Kidney (tissue), 14 donors: ENCODE measurements around the gene STARD4. TPM values are rescaled to one million over a fixed set of nuclear protein-coding genes. Genes with fewer than 3 reads are reported as not detected.

ENCODE experiments used
- DNase-seq, 5 donors: peaks; one replicate each; pipeline ENCODE4 v3.0.0-alpha.2; 2013 to 2020
- FAIRE-seq: peaks from 2 replicates; lab custom pipeline; 2012; peaks lifted over from hg19 to GRCh38; lab: Jason Lieb, UNC
- H3K27ac ChIP-seq, 2 donors: one replicate each; pipeline ENCODE4 v1.7.0; 2013; ENCODE audit warnings: low read depth in 2 of 2, low read length in 2 of 2, inconsistent platforms in 1 of 2
- H3K27me3 ChIP-seq: one replicate; pipeline ENCODE4 v1.7.1; 2013; ENCODE audit warnings: low read length, inconsistent platforms; ENCODE audit not compliant: control insufficient read depth, insufficient read depth
- H3K36me3 ChIP-seq, 3 donors: one replicate each; pipeline versions ENCODE4 v1.7.0 to v1.7.1; 2013; ENCODE audit warnings: low read length in 3 of 3, control low read depth in 1 of 3, inconsistent platforms in 1 of 3; ENCODE audit not compliant: insufficient read depth in 3 of 3, control insufficient read depth in 2 of 3
- H3K4me1 ChIP-seq, 3 donors: one replicate each; pipeline versions ENCODE4 v1.7.0 to v1.7.1; 2013; ENCODE audit warnings: low read length in 3 of 3, inconsistent platforms in 1 of 3, low read depth in 1 of 3; ENCODE audit not compliant: control insufficient read depth in 2 of 3, insufficient read depth in 2 of 3
- H3K4me3 ChIP-seq, 3 donors: one replicate each; pipeline versions ENCODE4 v1.7.0 to v1.8.1; 2013; ENCODE audit warnings: low read length in 3 of 3, control low read depth in 1 of 3, inconsistent platforms in 1 of 3
- H3K9ac ChIP-seq, 3 donors: one replicate each; pipeline versions ENCODE4 v1.7.0 to v1.7.1; 2013; ENCODE audit warnings: low read length in 3 of 3, control low read depth in 1 of 3, inconsistent platforms in 1 of 3
- H3K9me3 ChIP-seq, 3 donors: one replicate each; pipeline versions ENCODE4 v1.7.0 to v1.7.1; 2013; ENCODE audit warnings: low read length in 3 of 3, control low read depth in 1 of 3, inconsistent platforms in 1 of 3; ENCODE audit not compliant: control insufficient read depth in 2 of 3, insufficient read depth in 1 of 3
- intact Hi-C: fragments of 100-400 bp; cut with DNase I; formaldehyde crosslinking; loops from one replicate; pipeline ENCODE4 v1.11.1; 2022
- polyA plus RNA-seq: library from polyadenylated mRNA; stranded (reverse); fragments of 350-450 nt; fragmentation: Illumina TruSeq; extraction: RNeasy Lipid Tissue Mini Kit (QIAGEN cat#74804); gene quantifications from one replicate; pipeline ENCODE4 v1.2.3, GENCODE V29; 2014; ENCODE audit warnings: low read depth, low replicate concordance; ENCODE audit not compliant: insufficient read depth
- total RNA-seq: library from RNA; stranded (reverse); fragmentation: NEBNext Ultra II Directional; extraction: Animal tissue kit (Norgen Biotek cat#: 25700); gene quantifications from one replicate; pipeline ENCODE4 v1.2.1, GENCODE V29; 2021
- TF ChIP-seq, protein P1 (sequence below): IDR thresholded peaks from 3 replicates; pipeline ENCODE4 v1.5.1; 2012; ENCODE audit warnings: mild to moderate bottlenecking, moderate library complexity, borderline replicate concordance; ENCODE audit not compliant: insufficient read depth; ENCODE audit errors: extremely low read depth
- donor health status: control.
- donor health status: control.
- donor health status: control.
- donor health status: control.
- donor health status: control.
- donor health status: DM: yes; HTN: yes; CAD: no.
- donor health status: Normal renal cell carcinoma (clear cell type).

Gene STARD4
- total and polyA plus RNA-seq, 2 donors from 2014 or later = 10.4 to 12.6 TPM

DNA sequence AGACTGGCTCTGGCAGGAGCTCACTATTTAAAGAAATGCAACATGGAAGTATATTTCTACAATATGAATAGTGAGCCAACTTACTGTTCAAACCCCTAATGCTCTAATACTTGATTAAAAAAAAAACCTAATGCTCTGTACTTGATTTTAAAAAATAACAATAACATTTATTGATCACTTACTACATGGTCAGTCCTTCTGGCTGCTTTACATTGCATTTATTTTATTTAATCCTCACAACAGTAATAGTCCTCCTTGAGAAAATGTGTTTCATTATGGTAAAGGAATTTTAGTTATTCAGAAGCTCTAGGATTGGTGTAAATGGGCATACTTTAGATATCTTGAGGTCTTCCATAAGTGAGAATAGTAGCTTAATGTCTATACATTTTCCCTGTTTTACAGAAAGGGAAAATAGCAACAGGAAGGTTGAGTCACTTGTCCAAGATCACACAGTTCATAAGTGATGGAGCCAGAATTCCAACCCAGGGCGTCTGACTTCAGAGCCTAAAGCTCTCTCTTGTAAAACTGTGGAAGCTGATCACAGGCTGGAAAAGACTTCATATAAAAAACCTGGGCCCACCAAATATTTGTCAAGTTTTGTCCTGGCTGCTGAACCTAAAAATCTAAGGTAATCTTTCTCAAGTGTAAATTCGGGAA, 1.0 kb downstream of the STARD4 start:
- TF ChIP-seq, protein P1, sequence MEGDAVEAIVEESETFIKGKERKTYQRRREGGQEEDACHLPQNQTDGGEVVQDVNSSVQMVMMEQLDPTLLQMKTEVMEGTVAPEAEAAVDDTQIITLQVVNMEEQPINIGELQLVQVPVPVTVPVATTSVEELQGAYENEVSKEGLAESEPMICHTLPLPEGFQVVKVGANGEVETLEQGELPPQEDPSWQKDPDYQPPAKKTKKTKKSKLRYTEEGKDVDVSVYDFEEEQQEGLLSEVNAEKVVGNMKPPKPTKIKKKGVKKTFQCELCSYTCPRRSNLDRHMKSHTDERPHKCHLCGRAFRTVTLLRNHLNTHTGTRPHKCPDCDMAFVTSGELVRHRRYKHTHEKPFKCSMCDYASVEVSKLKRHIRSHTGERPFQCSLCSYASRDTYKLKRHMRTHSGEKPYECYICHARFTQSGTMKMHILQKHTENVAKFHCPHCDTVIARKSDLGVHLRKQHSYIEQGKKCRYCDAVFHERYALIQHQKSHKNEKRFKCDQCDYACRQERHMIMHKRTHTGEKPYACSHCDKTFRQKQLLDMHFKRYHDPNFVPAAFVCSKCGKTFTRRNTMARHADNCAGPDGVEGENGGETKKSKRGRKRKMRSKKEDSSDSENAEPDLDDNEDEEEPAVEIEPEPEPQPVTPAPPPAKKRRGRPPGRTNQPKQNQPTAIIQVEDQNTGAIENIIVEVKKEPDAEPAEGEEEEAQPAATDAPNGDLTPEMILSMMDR = no peak
- Histone ChIP-seq H3K36me3 (no peaks in the 10 kb centered on the region), H3K27ac (peak overlapping the region in 1 of 2 donors; percentile 71), H3K9me3 (no peaks in the 10 kb centered on the region), H3K27me3 (no peaks in the 10 kb centered on the region), H3K4me1 (no peaks in the 10 kb centered on the region), H3K9ac (peak overlapping the region; percentile 83 to 90 (median 89)), H3K4me3 (peak overlapping the region; percentile 69 to 91 (median 72))
- DNase-seq = peak in 1 of 5 donors; percentile 9
- no peak for FAIRE-seq
- intact Hi-C loops = no loop called here

- H3K27me3 ChIP-seq = no peaks in the 10 kb centered on the region
- FAIRE-seq (no peak), DNase-seq (no peak)
- no peaks in the 10 kb centered on the region for H3K36me3 ChIP-seq
- H3K4me1 ChIP-seq = no peaks in the 10 kb centered on the region
- intact Hi-C loops = no loop called here
- no peak overlapping the region for H3K9ac ChIP-seq
- H3K9me3 ChIP-seq = no peaks in the 10 kb centered on the region
- TF ChIP-seq, protein P1 = no peak
- no peak overlapping the region for H3K4me3 ChIP-seq
- no peak overlapping the region for H3K27ac ChIP-seq
Observed at GRCh38 chr5:111509119-111509518, 3.2 kb downstream of the STARD4 start.

GRCh38 chr5:111507276-111507675, 5.1 kb downstream of the STARD4 start:
- TF ChIP-seq, protein P1 = no peak
- Histone ChIP-seq H3K9ac (no peak overlapping the region), H3K27me3 (no peaks in the 10 kb centered on the region), H3K4me3 (no peak overlapping the region), H3K4me1 (no peaks in the 10 kb centered on the region), H3K9me3 (no peaks in the 10 kb centered on the region), H3K36me3 (no peaks in the 10 kb centered on the region), H3K27ac (no peak overlapping the region)
- intact Hi-C loops = no loop called here
- DNase-seq (no peak), FAIRE-seq (no peak)
